ENCODE data around the gene RAB42. TPM values are rescaled to one million over a fixed set of nuclear protein-coding genes. Genes with fewer than 3 reads are reported as not detected.
"Not testable (repeated sequence)": the region's sequence is repeated elsewhere in the genome, so short reads cannot be mapped to it uniquely, and the experiment has no call there.

Gene RAB42
- total RNA-seq, 2 experiments from 2014 or later, result 0.09 TPM; not detected in 1

GRCh38 chr1:28582248-28582615 lies 9.8 kb upstream of the RAB42 start:
- Mint-ChIP-seq H3K4me3 (peak overlapping the region; percentile 89), H3K27me3 (no peaks in the 10 kb centered on the region), H3K27ac (peak overlapping the region; percentile 95), H3K36me3 (ENCODE audit: low read depth) (peaks cover 42% of the 10 kb centered on the region), H3K9me3 (ENCODE audit: low read depth) (no peaks in the 10 kb centered on the region), H3K4me1 (peaks cover 31% of the 10 kb centered on the region)
- DNase-seq (peak; percentile 23), ATAC-seq (peak; percentile 1)
- ChIA-PET CTCF (interaction anchor here (0.6 to 2.2 kb wide), 13 partner anchors 8 to 599 kb away, joined by 3 to 9 read pairs (median 4); partner anchors contain the start of genes RNU11 and SRSF4), POLR2A (interaction anchor here (0.6 to 6.7 kb wide), 32 partner anchors 8 to 599 kb away, joined by 3 to 86 read pairs (median 4); partner anchors contain the start of genes EYA3, GMEB1, MED18 and RCC1)
- intact Hi-C loops (cut with DNase I, micrococcal nuclease), result loop anchor here (1.0 to 5.0 kb wide), 4 partner anchors 155 to 1350 kb away; partner anchors contain the start of genes PPP1R8 (in 1 of the 2), WDTC1 (in 1 of the 2) and YTHDF2 (in 1 of the 2)

- H3K4me3 Mint-ChIP-seq; ATAC-seq; H3K9me3 Mint-ChIP-seq (ENCODE audit: low read depth); H3K4me1 Mint-ChIP-seq; intact Hi-C loops (cut with DNase I, micrococcal nuclease); DNase-seq; H3K27me3 Mint-ChIP-seq; H3K36me3 Mint-ChIP-seq (ENCODE audit: low read depth); H3K27ac Mint-ChIP-seq; CTCF ChIA-PET: not testable (repeated sequence)
- POLR2A ChIA-PET, result interaction anchor here (1.3 kb wide), 1 partner anchor 29 kb away, joined by 6 read pairs; no protein-coding TSS in a partner anchor
These were observed 5.3 kb upstream of the RAB42 start for GRCh38 chr1:28586585-28587391.

DNA sequence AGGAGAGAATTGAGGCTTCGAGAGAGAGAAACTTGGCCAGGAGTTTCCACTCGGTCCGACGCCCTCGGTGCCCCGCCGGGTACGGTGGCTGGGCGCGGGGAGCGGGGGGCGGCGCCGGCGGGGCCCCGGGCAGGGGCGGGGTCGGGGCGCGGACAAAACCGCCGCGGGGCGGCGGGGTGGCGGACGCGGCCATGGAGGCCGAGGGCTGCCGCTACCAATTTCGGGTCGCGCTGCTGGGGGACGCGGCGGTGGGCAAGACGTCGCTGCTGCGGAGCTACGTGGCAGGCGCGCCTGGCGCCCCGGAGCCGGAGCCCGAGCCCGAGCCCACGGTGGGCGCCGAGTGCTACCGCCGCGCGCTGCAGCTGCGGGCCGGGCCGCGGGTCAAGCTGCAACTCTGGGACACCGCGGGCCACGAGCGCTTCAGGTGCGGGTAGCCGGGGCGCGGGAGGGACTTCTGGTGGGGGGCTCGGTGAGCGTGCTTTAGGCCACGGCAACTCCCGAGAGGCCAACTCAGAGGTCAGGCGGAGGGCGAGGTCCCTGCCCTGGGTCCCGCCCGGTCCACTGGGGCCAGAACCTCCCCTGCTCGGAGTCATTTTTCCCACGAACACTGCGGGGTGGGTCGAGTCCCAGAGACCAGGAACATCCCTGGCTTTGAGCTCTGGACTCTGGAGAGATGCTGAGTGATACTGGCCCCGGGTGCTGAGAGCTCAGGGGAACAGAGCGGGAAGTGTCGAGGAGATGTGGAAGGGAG lies 431 bp downstream of the RAB42 start:
- Mint-ChIP-seq H3K4me1 (peaks cover 8% of the 10 kb centered on the region), H3K36me3 (ENCODE audit: low read depth) (peaks cover 6% of the 10 kb centered on the region), H3K27ac (no peak overlapping the region), H3K9me3 (ENCODE audit: low read depth) (no peaks in the 10 kb centered on the region), H3K4me3 (peak overlapping the region; percentile 63), H3K27me3 (peaks cover 6% of the 10 kb centered on the region)
- peak; percentile 30 for ATAC-seq
- ChIA-PET CTCF (interaction anchor here (0.6 to 0.9 kb wide), 2 partner anchors 10 to 292 kb away, joined by 3 to 4 read pairs; no protein-coding TSS in a partner anchor), POLR2A (interaction anchor here (0.6 to 0.8 kb wide), 2 partner anchors 11 kb away, joined by 3 to 5 read pairs; no protein-coding TSS in a partner anchor)
- no peak for DNase-seq
- intact Hi-C loops (cut with DNase I, micrococcal nuclease), result no loop called here

GRCh38 chr1:28593988-28594356 lies 1.9 kb downstream of the RAB42 start:
- CTCF ChIA-PET; H3K9me3 Mint-ChIP-seq (ENCODE audit: low read depth); ATAC-seq; POLR2A ChIA-PET; DNase-seq; H3K27me3 Mint-ChIP-seq; intact Hi-C loops (cut with DNase I, micrococcal nuclease); H3K4me1 Mint-ChIP-seq; H3K36me3 Mint-ChIP-seq (ENCODE audit: low read depth); H3K27ac Mint-ChIP-seq; H3K4me3 Mint-ChIP-seq: not testable (repeated sequence)

- H3K4me1 Mint-ChIP-seq, result peaks cover 11% of the 10 kb centered on the region
- H3K9me3 Mint-ChIP-seq (ENCODE audit: low read depth); DNase-seq; CTCF ChIA-PET; H3K27ac Mint-ChIP-seq; H3K27me3 Mint-ChIP-seq; intact Hi-C loops (cut with DNase I, micrococcal nuclease); H3K36me3 Mint-ChIP-seq (ENCODE audit: low read depth); POLR2A ChIA-PET; H3K4me3 Mint-ChIP-seq; ATAC-seq: not testable (repeated sequence)
These were observed 2.8 kb downstream of the RAB42 start for GRCh38 chr1:28594686-28595411.

- CTCF ChIA-PET, result no interaction called here
- no peak for DNase-seq
- intact Hi-C loops (cut with DNase I, micrococcal nuclease), result no loop called here
- Mint-ChIP-seq H3K4me1 (peaks cover 11% of the 10 kb centered on the region), H3K36me3 (ENCODE audit: low read depth) (peaks cover 10% of the 10 kb centered on the region), H3K9me3 (ENCODE audit: low read depth) (no peaks in the 10 kb centered on the region), H3K27me3 (peaks cover 6% of the 10 kb centered on the region), H3K27ac (no peak overlapping the region), H3K4me3 (no peak overlapping the region)
- ATAC-seq, result no peak
- POLR2A ChIA-PET, result no interaction called here
These were observed 3.5 kb downstream of the RAB42 start for GRCh38 chr1:28595412-28596191.

DNA sequence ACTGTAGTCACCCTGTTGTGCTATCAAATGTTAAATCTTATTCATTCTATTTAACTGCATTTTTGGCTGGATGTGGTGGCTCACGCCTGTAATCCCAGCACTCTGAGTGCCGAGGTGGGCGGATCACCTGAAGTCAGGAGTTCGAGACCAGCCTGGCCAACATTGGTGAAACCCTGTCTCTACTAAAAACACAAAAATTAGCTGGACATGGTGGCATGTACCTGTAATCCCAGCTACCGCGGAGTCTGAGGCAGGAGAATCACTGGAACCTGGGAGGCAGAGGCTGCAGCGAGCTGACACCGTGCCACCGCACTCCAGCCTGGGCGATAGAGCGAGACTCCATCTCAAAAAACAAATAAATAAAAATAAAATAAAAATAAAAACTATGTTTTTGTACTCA lies 4.2 kb downstream of the RAB42 start:
- H3K4me3 Mint-ChIP-seq; H3K27me3 Mint-ChIP-seq; DNase-seq; POLR2A ChIA-PET; H3K36me3 Mint-ChIP-seq (ENCODE audit: low read depth); H3K9me3 Mint-ChIP-seq (ENCODE audit: low read depth); CTCF ChIA-PET; intact Hi-C loops (cut with DNase I, micrococcal nuclease); ATAC-seq; H3K27ac Mint-ChIP-seq: not testable (repeated sequence)
- H3K4me1 Mint-ChIP-seq, result peaks cover 11% of the 10 kb centered on the region

- Mint-ChIP-seq H3K4me1 (peaks cover 13% of the 10 kb centered on the region), H3K36me3 (ENCODE audit: low read depth) (peaks cover 18% of the 10 kb centered on the region), H3K27ac (peak overlapping the region; percentile 7), H3K4me3 (no peak overlapping the region), H3K27me3 (no peaks in the 10 kb centered on the region), H3K9me3 (ENCODE audit: low read depth) (no peaks in the 10 kb centered on the region)
- ATAC-seq (peak; percentile 82), DNase-seq (peak; percentile 55)
- ChIA-PET POLR2A (interaction anchor here (0.6 to 1.9 kb wide), 4 partner anchors 19 to 95 kb away, joined by 3 to 8 read pairs (median 5); no protein-coding TSS in a partner anchor), CTCF (no interaction called here)
- intact Hi-C loops (cut with DNase I, micrococcal nuclease), result loop anchor here (2.0 kb wide), 2 partner anchors 83 to 191 kb away; no protein-coding TSS in a partner anchor
These were observed 9.6 kb downstream of the RAB42 start for GRCh38 chr1:28601696-28602095.

- ATAC-seq (no peak), DNase-seq (peak; percentile 60)
- H3K27ac Mint-ChIP-seq, result no peak overlapping the region
- peaks cover 13% of the 10 kb centered on the region for H3K4me1 Mint-ChIP-seq
- no peaks in the 10 kb centered on the region for H3K9me3 Mint-ChIP-seq (ENCODE audit: low read depth)
- H3K4me3 Mint-ChIP-seq, result no peak overlapping the region
- POLR2A ChIA-PET, result interaction anchor here (0.9 to 1.9 kb wide), 3 partner anchors 21 to 91 kb away, joined by 4 to 9 read pairs (median 6); partner anchors contain the start of gene RNU11
- H3K27me3 Mint-ChIP-seq, result no peaks in the 10 kb centered on the region
- CTCF ChIA-PET, result interaction anchor here (0.6 to 2.3 kb wide), 14 partner anchors 10 to 355 kb away, joined by 3 to 10 read pairs (median 3); partner anchors contain the start of gene RAB42
- intact Hi-C loops (cut with DNase I, micrococcal nuclease), result loop anchor here (1.0 to 2.0 kb wide), 4 partner anchors 84 to 243 kb away; no protein-coding TSS in a partner anchor
- peaks cover 18% of the 10 kb centered on the region for H3K36me3 Mint-ChIP-seq (ENCODE audit: low read depth)
These were observed 10.7 kb downstream of the RAB42 start for GRCh38 chr1:28602536-28603439.

All from activated CD4-positive, alpha-beta T cell treated with anti-CD3 and anti-CD28 coated beads for 36 hours (primary cell).